GM06990 (cell line): Measurements from ENCODE around the gene AFAP1L1.
A peak's percentile ranks its signal among the peaks of the same experiment; 100 is the strongest.

Experiments used
- DNase-seq: peaks from one replicate; pipeline ENCODE4 v3.0.0-alpha.2; 2011; ENCODE audit not compliant: insufficient read length; ENCODE audit errors: extremely low read depth
- H3K27me3 ChIP-seq: replicated peaks from 2 replicates; pipeline ENCODE4 v1.6.0; 2011; ENCODE audit warnings: low read length; ENCODE audit not compliant: control insufficient read depth, insufficient read depth
- H3K36me3 ChIP-seq: 2 replicates; pipeline ENCODE4 v1.5.1; 2011; ENCODE audit warnings: low read length; ENCODE audit not compliant: control insufficient read depth, insufficient read depth
- H3K4me3 ChIP-seq: replicated peaks from 2 replicates; pipeline ENCODE4 v1.5.1; 2011; ENCODE audit warnings: low read depth, mild to moderate bottlenecking, control low read depth, low read length
- TF ChIP-seq, protein P1 (sequence below): IDR thresholded peaks from 2 replicates; pipeline ENCODE4 v1.5.1; 2011; ENCODE audit warnings: low read length, control low read depth, mild to moderate bottlenecking, inconsistent platforms; ENCODE audit not compliant: insufficient read depth, poor library complexity, severe bottlenecking

The AFAP1L1 gene

DNA sequence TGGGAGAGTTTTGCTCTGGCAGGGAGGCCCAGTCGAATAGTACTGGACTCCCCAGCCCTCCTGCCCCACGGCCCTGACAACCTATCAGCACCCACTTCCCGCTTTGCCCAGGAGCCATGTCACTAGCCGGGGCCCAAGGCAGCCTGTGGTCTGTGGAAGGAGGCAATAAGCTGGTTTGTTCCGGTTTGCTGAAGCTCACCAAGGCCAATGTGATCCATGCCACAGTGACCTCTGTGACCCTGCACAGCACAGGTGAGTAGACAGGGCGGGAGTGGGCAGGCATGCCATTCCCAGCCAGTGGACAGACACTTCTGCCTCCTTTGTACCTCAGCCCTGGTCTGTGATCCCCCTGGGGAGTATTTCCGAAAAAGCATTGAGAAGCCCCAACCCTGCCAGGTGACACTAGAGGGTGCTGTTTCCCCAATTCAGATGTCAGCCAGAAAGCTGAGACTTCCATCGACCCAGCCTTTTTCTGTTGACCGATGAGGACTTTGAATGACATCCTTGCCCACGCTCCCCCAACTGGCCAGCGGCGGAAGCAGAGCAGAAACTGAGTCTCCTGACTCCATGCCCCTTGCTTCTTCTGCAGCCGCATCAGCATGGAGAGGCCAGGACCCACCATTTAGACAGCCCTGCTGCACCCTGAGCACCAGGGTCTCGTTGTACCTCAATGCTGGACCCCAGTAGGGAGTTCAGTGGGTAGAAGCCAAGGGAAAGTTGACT lies 95.8 kb downstream of the AFAP1L1 start:
- Histone ChIP-seq H3K27me3 (no peaks in the 10 kb centered on the region), H3K36me3 (peaks cover 3% of the 10 kb centered on the region), H3K4me3 (no peak overlapping the region)
- peak; percentile 38 for DNase-seq
- TF ChIP-seq, protein P1, sequence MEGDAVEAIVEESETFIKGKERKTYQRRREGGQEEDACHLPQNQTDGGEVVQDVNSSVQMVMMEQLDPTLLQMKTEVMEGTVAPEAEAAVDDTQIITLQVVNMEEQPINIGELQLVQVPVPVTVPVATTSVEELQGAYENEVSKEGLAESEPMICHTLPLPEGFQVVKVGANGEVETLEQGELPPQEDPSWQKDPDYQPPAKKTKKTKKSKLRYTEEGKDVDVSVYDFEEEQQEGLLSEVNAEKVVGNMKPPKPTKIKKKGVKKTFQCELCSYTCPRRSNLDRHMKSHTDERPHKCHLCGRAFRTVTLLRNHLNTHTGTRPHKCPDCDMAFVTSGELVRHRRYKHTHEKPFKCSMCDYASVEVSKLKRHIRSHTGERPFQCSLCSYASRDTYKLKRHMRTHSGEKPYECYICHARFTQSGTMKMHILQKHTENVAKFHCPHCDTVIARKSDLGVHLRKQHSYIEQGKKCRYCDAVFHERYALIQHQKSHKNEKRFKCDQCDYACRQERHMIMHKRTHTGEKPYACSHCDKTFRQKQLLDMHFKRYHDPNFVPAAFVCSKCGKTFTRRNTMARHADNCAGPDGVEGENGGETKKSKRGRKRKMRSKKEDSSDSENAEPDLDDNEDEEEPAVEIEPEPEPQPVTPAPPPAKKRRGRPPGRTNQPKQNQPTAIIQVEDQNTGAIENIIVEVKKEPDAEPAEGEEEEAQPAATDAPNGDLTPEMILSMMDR, result peak; percentile 91

DNA sequence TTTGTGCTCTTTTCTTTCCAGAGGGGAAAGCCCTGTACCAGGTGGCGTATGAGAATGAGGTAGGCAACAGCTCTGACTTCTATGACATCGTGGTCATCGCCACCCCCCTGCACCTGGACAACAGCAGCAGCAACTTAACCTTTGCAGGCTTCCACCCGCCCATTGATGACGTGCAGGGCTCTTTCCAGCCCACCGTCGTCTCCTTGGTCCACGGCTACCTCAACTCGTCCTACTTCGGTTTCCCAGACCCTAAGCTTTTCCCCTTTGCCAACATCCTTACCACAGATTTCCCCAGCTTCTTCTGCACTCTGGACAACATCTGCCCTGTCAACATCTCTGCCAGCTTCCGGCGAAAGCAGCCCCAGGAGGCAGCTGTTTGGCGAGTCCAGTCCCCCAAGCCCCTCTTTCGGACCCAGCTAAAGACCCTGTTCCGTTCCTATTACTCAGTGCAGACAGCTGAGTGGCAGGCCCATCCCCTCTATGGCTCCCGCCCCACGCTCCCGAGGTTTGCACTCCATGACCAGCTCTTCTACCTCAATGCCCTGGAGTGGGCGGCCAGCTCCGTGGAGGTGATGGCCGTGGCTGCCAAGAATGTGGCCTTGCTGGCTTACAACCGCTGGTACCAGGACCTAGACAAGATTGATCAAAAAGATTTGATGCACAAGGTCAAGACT lies 96.5 kb downstream of the AFAP1L1 start:
- TF ChIP-seq, protein P1, result no peak
- no peaks in the 10 kb centered on the region for H3K27me3 ChIP-seq
- no peak overlapping the region for H3K4me3 ChIP-seq
- no peak for DNase-seq
- peaks cover 3% of the 10 kb centered on the region for H3K36me3 ChIP-seq

DNA sequence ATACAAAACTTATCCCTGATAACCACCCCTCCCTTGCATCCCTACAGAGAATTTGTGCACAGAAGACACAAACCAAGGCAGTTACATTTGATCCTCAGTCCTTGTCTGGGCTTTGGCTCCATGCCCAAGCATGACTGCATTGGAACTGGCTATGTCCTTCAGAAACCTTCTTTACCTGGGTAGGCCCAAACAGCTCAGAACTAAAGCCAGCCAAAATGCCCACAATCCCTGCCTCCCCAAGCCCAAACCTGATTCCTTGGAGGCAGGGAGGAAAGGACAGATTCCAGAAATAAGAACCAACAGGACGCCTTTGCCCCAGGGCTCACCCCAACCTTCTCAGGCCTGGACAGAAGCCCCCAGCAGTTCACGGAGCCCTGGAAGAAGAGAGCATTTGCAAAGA lies 99.2 kb downstream of the AFAP1L1 start:
- DNase-seq, result no peak
- H3K4me3 ChIP-seq, result no peak overlapping the region
- TF ChIP-seq, protein P1, result no peak
- H3K36me3 ChIP-seq, result no peaks in the 10 kb centered on the region; the same call in none of the 2 replicates
- H3K27me3 ChIP-seq, result no peaks in the 10 kb centered on the region

DNA sequence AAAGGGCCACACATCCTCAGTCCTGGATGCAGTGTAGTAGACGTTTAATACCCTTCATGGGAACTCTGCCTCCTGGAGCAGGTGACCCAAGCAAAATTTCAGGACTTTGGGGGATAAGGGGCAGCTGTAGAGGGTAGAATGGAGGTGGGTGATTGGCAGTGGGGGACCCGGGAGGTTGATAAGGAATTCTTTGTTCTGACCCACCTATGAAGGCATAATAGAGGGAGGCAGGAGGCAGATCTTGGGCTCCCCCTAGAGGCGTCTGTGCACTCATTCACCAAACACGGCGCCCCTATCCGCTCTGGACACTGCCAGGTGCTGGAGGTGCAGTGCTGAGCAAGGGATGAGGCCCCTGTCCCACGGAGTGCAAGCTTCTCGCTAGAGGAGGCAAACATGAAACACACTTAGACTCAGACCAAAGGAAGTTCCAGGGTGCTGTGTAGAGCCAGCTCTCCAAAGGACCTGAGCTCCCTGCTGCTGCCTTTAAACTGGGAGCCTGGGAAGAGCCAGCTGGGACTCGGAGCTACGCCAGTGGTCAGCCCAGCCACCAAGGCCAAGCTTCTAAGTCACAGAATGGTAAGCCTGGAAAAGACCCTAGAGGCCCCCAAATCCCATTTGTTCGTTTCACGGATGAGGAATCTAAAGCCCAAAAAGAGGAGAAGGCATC lies 99.8 kb downstream of the AFAP1L1 start:
- Histone ChIP-seq H3K27me3 (no peaks in the 10 kb centered on the region), H3K4me3 (no peak overlapping the region), H3K36me3 (no peaks in the 10 kb centered on the region; the same call in 1 of the 2 replicates)
- TF ChIP-seq, protein P1, result peak; percentile 90
- no peak for DNase-seq

DNA sequence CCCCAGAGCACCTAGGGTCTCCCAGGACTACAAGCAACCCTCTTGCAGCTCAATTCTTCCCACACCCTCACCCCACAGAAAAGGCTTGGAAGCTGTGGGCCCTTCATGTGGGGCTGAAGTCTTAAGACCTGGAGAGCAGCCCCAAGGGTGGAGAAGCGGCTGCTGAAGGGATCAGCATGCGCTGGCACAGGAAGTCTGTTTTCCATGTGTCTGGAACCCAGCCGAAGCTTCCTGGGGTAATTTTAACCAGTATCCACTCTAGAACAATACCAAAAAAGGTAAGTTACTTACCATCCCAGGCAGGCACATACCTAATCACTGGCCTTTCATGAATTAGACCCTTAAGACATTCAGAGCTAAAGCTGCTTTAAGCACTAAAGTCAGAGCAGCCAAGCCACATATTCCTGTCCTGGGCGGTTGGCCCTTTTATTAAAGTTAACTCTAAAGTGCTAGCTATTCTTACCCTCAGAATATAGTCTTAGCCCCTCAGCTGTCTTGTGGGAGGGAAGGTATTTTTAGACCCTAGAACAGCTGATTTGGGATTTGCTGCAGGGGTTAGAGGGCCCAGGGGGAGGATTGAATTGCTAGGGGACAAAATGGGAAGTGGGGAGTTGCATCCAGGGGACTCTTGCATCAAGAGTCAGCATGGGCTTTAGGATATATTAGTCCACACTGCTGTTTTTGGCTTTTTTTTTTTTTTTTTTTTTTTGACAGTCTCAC lies 100.6 kb downstream of the AFAP1L1 start:
- Histone ChIP-seq H3K36me3 (no peaks in the 10 kb centered on the region; the same call in 1 of the 2 replicates), H3K4me3 (no peak overlapping the region), H3K27me3 (no peaks in the 10 kb centered on the region)
- TF ChIP-seq, protein P1, result no peak
- DNase-seq, result no peak
